Stomach (tissue), 4 donors: ENCODE data around the gene BASP1.
"Not testable (repeated sequence)": the region's sequence is repeated elsewhere in the genome, so short reads cannot be mapped to it uniquely, and the experiment has no call there.

ENCODE experiments used
- EP300 ChIP-seq: sonication (generic); formaldehyde crosslinking; IDR thresholded peaks from one replicate; pipeline ENCODE4 v1.6.1; 2017; ENCODE audit warnings: antibody characterized with exemption
- POLR2A ChIP-seq, 4 donors: fragments of 450-650 bp; IDR thresholded peaks; one replicate each; pipeline ENCODE4 v1.6.1; 2016; ENCODE audit warnings: antibody characterized with exemption in 4 of 4, control low read depth in 2 of 4, mild to moderate bottlenecking in 1 of 4, moderate library complexity in 1 of 4
- POLR2AphosphoS5 ChIP-seq, 3 donors: sonication (generic); formaldehyde crosslinking; IDR thresholded peaks; one replicate each; pipeline ENCODE4 v1.6.1; 2016; ENCODE audit warnings: antibody characterized with exemption in 3 of 3
- TF ChIP-seq, protein P1 (sequence below), 7 experiments: fragments of 450-650 bp in 4 of 7; fragments of 200-600 bp in 3 of 7; sonication (generic) in 3 of 7; IDR thresholded peaks; one replicate each; pipeline ENCODE4 v1.5.1; 2016 to 2019; ENCODE audit warnings: antibody characterized with exemption in 7 of 7, control low read depth in 2 of 7, mild to moderate bottlenecking in 1 of 7

DNA sequence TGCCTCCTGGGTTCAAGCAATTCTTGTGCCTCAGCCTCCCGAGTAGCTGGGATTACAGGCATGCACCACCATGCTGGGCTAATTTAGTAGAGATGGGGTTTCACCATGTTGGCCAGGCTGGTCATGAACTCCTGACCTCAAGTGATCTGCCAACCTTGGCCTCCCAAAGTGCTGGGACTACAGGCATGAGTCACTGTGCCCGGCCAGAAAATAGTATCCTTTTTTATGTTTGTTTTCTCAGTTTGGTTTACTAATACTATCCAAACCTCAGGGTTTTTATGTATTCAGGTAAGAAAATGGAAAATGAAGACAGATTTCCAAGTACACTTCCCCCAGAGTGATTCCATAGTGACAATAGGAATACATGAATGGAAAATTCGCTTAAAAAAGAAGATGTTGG, 101.7 kb downstream of the BASP1 start:
- TF ChIP-seq, protein P1, sequence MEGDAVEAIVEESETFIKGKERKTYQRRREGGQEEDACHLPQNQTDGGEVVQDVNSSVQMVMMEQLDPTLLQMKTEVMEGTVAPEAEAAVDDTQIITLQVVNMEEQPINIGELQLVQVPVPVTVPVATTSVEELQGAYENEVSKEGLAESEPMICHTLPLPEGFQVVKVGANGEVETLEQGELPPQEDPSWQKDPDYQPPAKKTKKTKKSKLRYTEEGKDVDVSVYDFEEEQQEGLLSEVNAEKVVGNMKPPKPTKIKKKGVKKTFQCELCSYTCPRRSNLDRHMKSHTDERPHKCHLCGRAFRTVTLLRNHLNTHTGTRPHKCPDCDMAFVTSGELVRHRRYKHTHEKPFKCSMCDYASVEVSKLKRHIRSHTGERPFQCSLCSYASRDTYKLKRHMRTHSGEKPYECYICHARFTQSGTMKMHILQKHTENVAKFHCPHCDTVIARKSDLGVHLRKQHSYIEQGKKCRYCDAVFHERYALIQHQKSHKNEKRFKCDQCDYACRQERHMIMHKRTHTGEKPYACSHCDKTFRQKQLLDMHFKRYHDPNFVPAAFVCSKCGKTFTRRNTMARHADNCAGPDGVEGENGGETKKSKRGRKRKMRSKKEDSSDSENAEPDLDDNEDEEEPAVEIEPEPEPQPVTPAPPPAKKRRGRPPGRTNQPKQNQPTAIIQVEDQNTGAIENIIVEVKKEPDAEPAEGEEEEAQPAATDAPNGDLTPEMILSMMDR (IDR thresholded peaks at IDR 0.05), result not testable (repeated sequence)
- TF ChIP-seq POLR2A (IDR thresholded peaks at IDR 0.05); EP300; POLR2AphosphoS5 (IDR thresholded peaks at IDR 0.05): not testable (repeated sequence)
